GM19324 (cell line): ENCODE results near the gene RPL3.
"Not testable (repeated sequence)": the region's sequence is repeated elsewhere in the genome, so short reads cannot be mapped to it uniquely, and the experiment has no call there.

Experiments used
- ATAC-seq: cut with Tn5 transposase; IDR thresholded peaks from one replicate; pipeline ENCODE4 v1.9.1; 2021; ENCODE audit warnings: mild to moderate bottlenecking, moderate library complexity; ENCODE audit not compliant: unreplicated experiment, low FRiP score

RPL3 gene

DNA sequence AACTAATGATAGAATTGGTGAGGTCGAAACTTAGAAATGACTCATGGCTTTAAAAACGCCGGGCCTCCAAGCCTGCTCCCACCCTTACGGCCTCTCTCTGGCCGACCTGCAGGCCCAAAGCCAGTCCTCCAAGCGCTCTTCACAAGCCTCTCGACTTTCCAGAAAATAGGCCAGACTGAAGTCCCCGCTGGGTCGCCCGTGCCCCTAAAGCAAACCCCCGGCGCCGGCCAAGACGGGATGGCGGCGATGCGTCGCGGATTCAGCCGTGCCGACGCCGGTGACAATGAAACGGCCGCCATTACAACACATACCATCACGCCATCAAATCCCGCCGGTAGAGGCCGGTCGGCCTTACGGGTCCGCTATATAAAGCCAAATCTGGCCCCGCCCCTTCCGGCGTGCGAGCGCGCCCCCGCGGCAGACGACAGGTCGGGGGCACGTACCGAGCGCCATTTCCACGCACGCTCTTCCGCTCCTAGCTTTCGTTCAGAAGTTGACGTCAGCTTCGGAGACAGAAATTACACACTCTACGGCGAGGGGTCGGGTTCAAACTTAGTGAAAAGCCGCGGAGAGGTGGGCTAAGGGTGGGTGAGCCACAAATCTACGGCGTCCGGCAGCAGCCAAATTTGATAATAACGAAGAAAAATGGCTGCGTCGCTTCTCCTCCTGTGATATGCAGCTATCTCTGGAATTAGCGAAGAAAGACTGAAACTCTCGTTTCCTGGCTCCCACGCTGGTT is at the start of gene RPL3:
Gene RPL3 (minus strand): TSS at position 340 of the 739 bp plus-strand sequence. CDS start 26 bp downstream, at position 314.
- ATAC-seq = peak; percentile 93

DNA sequence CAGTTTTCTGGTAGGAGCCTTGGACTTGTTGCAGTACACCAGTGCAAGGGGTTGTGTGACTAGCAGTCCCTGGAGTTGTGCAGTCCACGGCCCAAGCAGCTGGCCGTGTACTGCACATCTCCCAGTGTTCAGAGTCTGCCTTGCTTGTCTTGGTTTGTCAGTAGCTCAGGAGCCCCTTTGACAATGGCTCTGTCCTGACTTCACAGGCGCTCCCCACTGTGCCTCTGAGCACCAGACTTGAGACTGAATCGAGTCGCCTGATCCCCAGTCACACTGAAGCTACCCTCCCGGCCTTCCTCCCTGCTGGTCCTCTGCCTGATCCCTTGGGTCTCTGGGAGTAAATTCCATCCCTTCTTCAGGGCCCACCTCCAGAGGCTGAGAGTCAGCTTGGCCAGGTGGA is 49.8 kb upstream of the RPL3 start:
- ATAC-seq = no peak

- ATAC-seq = no peak
Measured at GRCh38 chr22:39368461-39368911, 49.1 kb upstream of the RPL3 start.

GRCh38 chr22:39367035-39367434 is 47.6 kb upstream of the RPL3 start:
- ATAC-seq = no peak

- no peak for ATAC-seq
Measured at GRCh38 chr22:39365492-39365780, 46.0 kb upstream of the RPL3 start.

GRCh38 chr22:39364714-39365491 is 45.5 kb upstream of the RPL3 start:
- ATAC-seq = no peak

DNA sequence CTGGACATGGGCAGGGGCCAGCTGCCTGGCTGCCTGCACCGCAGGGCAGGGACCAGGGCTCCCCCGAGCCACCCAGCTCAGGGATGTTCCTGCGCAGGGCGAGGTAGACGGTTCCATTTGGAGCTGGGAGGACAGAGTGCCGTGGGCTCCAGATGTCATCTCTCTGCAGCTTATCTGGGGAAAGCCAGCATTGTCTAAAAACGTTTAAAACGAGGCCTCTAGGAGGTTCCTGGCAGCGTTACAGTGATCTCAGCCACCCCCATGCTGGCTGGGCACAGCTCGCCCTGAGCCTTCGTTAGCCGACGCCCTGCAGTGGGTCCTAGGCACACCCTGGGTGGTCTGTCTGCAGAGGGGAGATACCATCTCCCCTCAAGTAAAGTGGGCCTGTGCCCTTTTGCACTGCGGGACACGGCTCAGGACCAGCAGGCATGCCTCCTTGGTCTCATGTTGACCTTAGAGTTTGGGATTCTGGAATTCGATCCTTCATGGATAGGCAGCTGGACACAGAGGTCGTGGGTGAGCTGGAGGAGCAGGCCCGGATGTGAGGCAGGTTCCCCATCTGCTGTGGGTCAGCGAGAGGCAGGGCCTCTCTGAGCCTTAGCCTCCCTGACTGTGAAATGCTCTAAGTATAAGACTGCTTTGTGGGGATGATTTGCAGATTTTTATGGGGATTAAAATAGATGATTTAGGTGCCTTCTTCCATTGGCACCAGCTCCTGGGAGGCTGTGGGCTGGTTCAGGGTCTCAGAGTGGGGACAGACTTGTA is 44.5 kb upstream of the RPL3 start:
- ATAC-seq = no peak

GRCh38 chr22:39362932-39363331 is 43.5 kb upstream of the RPL3 start:
- no peak for ATAC-seq

GRCh38 chr22:39362271-39362670 is 42.8 kb upstream of the RPL3 start:
- no peak for ATAC-seq

DNA sequence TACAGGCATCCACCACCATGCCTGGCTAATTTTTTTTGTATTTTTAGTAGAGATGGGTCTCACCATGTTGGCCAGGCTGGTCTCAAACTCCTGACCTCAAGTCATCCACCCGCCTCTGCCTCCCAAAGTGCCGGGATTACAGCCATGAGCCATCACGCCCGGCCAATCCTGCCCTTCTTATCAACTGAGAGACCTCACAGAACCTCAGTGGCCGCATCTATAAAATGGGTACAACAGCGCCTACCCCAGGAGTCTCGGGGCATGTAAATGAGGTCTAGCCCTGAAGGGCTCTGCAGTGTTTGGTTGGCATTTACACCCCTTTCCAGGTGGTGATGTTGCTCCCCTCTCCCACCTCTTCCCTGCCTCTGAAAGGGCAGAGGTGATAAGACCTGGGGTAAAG is 42.1 kb upstream of the RPL3 start:
- ATAC-seq = no peak

- no peak for ATAC-seq
Measured at GRCh38 chr22:39360674-39361413, 41.4 kb upstream of the RPL3 start.

DNA sequence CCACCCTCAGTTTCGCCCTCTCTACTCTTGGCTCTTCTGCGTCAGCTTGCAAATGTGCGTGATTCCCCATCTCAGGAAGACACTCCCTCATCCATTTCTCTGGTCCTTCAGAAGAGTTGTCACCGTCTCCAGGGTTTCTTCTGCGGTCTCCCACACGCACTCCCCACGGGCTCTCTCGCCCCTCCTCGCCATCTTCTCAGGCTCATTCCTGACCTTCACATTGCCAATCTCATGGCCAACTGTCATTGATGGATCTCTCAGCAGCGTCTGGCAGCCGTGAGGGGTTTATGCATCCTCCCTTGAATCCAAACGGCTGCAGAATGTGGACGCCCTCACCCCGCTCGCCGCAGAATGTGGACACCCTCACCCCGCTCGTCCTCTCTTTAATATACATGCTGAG is 40.8 kb upstream of the RPL3 start:
- no peak for ATAC-seq

DNA sequence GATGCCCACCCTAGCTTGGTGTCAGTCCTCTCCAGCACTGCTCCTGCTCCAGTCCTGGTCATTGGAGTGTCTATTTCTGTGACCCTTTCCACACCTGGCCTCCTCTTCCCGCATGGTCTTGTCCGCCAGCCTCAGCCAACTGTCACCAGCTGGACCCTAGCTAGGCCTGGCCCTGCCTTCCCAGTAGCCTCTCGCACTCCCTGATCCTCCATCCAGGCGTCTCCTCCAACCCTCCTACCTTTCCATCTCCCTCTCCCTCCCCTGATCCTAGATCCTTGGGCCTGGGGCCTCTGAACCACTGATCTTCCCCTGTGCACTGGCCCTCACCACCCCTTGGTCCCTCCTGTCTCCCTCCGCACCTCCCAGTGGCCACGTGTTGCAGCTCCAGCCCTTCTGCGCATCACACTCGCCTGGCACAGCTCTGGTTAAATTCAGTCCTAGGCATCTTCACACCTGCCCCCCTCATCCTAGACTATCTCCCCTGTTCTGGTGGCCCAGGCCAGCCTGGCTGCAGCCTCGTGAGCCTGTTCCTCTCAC is 40.3 kb upstream of the RPL3 start:
- ATAC-seq = no peak

GRCh38 chr22:39358197-39358596 is 38.8 kb upstream of the RPL3 start:
- not testable (repeated sequence) for ATAC-seq

- not testable (repeated sequence) for ATAC-seq
Measured at GRCh38 chr22:39357110-39358108, 38.0 kb upstream of the RPL3 start.

DNA sequence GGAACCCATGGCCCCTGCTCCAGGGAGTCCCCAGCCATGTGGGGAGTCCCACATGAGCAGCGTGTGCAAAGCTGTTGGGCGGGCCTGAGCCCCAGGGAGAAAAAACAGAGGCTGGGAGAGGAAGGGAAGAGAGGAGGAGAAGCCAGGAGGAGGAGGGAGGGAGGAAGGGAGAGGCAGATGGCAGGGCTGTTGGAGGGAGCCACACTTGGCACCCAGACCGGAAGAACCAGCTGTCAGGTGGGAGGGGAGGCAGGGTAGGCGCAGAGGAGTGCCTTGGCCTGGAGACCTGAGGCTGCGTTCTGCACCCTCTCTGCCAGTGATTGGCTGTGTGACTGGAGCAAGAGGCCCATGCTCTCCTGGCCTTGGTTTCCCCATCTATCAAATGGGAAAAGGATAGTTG is 37.0 kb upstream of the RPL3 start:
- ATAC-seq = no peak

DNA sequence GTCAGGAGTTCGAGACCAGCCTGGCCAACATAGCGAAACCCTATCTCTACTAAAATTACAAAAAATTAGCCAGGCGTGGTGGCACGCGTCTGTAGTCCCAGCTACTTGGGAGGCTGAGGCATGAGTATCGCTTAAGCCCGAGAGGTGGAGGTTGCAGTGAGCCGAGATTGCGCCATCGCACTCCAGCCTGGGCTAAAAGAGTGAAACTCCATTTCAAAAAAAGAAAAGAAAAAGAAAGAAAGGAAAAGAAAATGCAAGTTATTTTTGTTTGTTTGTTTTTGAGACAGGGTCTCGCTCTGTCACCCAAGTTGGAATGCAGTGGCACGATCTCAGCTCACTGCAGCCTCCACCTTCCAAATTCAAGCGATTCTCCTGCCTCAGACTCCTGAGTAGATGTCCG is 36.4 kb upstream of the RPL3 start:
- not testable (repeated sequence) for ATAC-seq

DNA sequence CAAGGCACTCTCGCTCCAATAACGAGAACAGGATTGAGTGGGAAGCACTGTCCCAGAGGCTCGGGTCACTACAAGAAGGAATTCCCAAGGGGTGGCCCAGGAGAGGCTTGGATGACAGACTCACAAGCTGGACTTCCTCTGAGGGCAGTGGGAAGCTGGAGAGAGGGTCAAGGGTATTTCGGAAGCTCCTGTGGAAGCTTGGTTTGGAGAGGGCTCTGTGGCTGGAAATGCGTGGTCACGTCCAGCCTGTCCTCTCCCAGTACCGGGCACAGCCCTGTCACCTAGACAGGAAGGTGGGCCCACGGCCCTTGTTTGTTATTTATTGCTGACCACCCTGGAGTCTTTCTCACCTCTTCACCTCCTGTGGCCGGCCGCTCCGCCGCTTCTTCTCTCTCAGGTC is 35.7 kb upstream of the RPL3 start:
- no peak for ATAC-seq

GRCh38 chr22:39353346-39353745 is 33.9 kb upstream of the RPL3 start:
- ATAC-seq = no peak
